Measurements from ENCODE around the gene NSUN2.

DNA sequence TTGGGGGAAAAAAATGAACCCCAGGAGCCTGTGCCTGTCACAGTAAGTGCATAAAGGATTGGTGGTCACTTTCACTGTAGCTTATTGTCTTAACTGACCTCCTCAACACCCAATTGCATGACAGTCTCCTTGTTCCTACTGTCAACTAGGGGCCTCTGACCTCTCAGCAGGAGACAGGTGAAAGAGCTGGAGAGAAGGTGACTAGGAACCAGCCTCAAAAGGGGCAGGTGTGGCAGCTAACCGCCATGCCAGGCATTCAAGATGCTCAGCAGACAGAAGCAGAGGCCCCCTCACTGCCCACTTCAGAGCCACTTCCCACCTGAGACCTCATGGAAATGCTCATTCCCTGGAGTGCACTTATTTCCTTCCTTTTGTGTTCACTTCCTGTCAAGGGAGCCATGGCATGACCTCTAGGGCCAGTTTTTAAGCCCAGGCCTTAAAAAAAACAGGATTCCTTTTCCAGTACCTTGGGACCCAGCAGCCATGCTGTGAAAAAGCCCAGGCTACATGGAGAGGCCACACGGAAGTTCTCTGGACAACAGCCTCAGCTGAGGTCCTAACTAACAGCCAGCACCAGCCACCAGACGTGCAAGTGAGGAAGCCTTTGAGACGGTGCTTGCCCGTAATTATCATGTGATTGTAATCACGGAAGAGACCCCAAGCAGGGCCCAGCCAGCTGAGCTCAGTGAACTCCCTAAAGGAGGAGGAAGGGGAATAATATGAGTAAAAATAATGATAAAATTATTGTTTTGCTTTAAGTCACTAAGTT lies 74.9 kb downstream of the NSUN2 start:
- TF ChIP-seq, protein P1, sequence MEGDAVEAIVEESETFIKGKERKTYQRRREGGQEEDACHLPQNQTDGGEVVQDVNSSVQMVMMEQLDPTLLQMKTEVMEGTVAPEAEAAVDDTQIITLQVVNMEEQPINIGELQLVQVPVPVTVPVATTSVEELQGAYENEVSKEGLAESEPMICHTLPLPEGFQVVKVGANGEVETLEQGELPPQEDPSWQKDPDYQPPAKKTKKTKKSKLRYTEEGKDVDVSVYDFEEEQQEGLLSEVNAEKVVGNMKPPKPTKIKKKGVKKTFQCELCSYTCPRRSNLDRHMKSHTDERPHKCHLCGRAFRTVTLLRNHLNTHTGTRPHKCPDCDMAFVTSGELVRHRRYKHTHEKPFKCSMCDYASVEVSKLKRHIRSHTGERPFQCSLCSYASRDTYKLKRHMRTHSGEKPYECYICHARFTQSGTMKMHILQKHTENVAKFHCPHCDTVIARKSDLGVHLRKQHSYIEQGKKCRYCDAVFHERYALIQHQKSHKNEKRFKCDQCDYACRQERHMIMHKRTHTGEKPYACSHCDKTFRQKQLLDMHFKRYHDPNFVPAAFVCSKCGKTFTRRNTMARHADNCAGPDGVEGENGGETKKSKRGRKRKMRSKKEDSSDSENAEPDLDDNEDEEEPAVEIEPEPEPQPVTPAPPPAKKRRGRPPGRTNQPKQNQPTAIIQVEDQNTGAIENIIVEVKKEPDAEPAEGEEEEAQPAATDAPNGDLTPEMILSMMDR (IDR thresholded peaks at IDR 0.05) = no peak
- TF ChIP-seq POLR2A (IDR thresholded peaks at IDR 0.05) = no peak

All from adrenal gland (tissue), 5 donors.